GM19043 (cell line): Measurements from ENCODE around the gene NOX3.
"Not testable (repeated sequence)": the region's sequence is repeated elsewhere in the genome, so short reads cannot be mapped to it uniquely, and the experiment has no call there.

ENCODE experiments used
- ATAC-seq: cut with Tn5 transposase; IDR thresholded peaks from one replicate; pipeline ENCODE4 v1.9.1; 2021; ENCODE audit warnings: low read depth; ENCODE audit not compliant: unreplicated experiment

The NOX3 gene, protein sequence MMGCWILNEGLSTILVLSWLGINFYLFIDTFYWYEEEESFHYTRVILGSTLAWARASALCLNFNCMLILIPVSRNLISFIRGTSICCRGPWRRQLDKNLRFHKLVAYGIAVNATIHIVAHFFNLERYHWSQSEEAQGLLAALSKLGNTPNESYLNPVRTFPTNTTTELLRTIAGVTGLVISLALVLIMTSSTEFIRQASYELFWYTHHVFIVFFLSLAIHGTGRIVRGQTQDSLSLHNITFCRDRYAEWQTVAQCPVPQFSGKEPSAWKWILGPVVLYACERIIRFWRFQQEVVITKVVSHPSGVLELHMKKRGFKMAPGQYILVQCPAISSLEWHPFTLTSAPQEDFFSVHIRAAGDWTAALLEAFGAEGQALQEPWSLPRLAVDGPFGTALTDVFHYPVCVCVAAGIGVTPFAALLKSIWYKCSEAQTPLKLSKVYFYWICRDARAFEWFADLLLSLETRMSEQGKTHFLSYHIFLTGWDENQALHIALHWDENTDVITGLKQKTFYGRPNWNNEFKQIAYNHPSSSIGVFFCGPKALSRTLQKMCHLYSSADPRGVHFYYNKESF

DNA sequence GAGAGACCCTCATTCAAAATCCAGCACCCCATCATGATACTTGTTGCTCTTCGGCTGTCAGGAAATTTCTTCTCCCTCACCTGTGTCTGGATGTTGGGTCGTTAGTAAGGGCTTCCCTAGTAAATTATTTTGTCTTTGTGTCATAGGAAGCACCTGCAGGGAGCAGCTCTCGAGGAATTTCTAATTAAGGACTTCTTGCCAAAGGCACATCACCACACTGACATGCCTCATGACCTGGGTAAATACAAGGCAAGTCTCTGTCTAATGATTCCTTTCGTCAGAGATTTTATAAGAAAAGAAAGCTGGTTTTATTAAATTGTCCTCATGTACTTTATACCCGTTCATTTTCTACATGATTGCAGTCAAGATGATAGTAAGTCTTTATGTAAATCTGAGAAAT is at the start of gene NOX3:
Gene NOX3 (minus strand): TSS at position 74 of the 400 bp plus-strand sequence. CDS start 39 bp downstream, at position 35.
- no peak for ATAC-seq

DNA sequence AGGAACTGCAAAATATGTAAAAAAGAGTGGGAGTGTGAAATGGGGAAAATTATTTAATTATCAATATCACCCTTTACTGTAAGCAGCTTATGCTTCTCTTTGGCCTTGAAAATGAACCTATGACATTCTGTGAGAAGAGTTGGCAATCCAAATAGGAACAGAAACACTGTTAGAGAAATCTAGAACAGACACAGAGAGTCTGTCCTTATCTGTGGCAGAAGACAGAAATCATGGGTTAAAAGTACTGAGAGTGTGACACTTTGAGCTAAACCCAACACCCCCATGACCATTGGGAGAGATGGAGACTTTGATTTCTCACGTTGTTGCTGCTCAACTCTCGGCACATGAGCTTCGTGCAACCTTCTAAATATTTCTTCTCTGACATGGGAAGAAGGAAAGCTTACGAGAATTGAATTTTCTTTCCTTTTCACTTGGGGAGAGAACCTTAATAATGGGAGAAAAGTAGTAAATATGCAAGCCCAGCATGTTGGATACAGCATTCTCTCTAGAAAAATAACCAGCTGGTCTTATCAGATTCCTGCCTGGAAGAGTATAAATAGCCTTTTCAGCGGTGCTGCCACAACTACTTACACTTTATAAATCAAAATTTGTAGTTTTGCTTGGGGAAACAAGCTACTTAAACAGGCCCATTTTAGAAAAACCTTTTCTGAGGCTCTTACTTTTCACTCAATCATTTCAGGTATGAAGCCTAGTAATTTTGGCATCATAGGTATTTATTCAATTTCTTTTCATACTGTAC is 49.4 kb upstream of the NOX3 start:
- no peak for ATAC-seq

DNA sequence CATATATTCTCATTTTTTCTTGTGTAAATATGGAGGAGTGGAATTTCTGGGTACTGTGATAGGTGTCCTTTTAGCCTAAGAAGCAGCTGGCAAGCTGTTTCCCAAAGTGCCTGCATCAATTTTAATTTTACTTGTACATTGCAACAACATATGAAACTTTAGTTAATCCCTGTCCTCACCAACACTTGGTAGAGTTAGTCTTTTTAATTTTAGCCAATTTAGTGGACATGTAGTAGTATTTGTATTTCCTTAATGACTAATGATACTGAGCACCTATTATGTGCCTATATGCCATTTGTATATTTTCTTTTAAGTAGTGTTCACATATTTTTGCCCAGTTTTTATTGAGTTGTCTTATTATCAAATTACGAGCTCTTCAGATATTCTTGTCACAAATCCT is 46.8 kb upstream of the NOX3 start:
- ATAC-seq, result no peak

DNA sequence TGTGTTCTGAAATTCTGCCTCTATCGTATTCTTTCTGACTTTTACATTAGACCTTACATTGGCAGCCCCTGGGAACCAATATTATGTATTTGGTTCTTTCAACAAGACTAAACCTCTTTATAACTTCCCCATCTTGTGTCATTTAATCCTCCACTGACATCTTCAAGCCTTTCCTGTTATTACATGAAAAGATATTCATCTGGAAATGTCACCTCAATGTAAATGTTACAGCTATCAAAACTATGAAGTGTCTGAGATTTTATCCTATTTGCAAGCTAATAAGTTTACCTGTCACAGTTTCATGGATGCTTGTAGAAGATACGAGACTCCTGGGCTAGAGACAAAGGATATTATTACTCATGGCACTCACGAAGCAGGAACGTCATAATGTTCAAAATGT is 43.9 kb upstream of the NOX3 start:
- no peak for ATAC-seq

DNA sequence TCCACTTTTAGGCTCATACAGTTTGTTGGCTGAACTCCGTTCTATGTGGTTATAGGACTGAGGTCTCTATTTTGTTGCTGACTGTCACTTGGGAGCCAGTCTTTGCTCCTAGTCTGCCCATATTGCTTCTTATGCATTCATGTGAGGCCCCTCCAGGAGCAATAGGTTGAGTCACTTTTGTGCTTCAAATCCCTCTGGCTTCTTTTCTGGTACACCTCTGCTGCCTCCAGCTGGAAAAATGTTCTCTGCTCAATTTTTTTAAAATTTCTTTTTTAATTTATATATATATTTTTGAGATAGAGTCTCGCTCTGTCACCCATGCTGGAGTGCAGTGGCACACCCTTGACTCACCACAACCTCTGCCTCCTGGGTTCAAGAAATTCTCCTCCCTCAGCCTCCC is 42.7 kb upstream of the NOX3 start:
- no peak for ATAC-seq

DNA sequence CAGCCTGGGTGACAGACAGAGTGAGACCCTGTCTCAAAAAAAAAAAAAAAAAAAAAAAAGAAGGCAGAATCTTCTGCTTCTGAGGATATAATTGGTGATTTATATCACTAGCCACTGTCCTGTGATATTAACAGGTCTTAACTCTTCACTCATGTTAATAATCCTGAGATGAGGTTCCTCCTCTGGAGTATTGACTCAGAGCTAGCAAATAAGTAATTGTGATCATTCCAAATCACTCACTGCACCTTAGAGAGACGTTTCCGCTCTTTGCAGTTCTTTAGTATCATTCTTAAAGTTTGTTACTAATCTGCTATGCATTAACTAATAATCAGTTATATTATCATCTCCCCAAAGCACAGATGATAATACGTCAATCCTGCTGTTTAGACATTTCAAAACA is 41.6 kb upstream of the NOX3 start:
- ATAC-seq, result no peak

DNA sequence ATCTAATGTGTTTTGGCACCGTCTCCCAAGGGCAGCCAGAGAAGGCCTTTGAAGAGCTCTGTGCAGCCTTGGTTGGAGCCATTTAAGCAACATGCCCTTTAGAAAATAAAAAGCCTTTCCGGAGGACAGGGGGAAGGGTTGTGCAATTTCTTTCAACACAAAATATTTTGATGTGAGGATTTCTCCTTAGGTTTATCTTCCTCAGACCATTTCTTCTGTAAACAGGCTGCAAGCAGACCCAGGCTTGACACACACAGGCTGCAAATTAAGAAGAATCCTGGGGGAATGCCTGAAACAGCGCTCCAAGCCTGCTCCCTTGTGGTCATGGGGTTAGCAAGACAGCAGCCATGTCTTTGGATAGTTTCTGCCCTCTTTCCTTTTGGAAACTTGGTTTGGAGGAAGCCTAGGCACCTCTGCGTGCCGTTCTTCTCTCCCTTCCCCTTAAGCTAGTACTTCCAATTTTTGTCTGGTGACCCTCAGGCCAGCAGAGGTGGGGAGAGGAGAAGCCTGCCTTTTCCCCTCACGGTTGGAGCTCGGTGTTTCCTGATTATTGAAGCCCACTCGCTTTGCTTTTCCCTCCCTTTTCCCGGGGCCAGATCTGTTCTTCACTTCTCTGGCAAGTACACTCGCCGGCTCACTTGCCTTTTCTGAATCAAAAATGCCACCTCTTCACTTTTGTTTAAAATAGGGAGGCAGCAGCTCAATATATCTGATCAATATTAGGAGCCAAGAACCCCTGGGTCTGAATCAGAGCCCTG is 39.6 kb upstream of the NOX3 start:
- ATAC-seq, result no peak

DNA sequence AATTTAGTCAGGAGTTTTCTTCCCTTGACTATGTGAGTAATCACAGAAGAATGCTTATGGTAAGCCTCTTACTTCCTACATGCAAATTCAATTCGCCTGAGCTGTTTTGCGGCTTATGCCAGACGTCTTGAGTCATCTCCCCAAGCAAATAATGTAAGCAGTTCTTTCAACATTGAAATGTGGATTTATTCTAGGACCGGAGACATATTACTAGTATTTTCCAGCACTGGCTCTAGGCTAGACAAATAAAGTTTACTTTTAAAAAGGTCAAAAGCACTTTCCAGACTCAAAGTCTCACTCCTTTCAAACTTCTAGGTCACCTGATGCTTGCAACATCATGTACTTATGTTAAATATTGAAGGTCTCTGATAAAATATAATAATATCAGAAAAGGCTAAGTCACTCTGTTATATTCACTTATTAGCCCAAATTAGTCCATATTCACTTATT is 38.1 kb upstream of the NOX3 start:
- ATAC-seq, result peak; percentile 86

DNA sequence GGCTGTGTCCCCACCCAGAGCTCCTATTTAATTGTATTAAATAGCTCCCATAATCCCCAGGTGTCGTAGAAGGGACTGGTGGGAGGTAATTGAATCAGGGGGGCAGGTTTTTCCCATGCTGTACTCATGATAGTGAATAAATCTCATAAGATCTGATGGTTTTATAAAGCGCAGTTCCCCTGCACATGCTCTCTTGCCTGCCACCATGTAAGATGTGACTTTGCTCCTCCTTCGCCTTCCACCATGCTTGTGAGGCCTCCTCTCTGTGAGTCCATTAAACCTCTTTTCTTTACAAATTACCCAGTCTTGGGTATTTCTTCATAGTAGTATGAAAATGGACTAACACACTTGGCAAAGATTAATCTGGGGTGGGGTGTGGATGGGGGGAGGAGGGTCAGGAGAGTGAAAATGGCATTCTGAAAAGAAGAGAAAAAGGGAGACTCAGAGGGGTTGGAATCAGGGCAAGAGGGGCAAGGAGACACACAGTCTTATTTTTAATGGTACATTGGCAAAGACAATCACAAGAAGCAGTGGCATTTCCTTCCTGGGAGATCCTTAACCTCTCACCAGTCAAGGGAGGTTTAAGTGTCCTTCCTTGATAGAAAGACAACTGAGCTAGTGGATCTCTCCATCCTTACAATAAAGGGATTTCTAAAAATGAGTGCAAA is 37.5 kb upstream of the NOX3 start:
- peak; percentile 22 for ATAC-seq

DNA sequence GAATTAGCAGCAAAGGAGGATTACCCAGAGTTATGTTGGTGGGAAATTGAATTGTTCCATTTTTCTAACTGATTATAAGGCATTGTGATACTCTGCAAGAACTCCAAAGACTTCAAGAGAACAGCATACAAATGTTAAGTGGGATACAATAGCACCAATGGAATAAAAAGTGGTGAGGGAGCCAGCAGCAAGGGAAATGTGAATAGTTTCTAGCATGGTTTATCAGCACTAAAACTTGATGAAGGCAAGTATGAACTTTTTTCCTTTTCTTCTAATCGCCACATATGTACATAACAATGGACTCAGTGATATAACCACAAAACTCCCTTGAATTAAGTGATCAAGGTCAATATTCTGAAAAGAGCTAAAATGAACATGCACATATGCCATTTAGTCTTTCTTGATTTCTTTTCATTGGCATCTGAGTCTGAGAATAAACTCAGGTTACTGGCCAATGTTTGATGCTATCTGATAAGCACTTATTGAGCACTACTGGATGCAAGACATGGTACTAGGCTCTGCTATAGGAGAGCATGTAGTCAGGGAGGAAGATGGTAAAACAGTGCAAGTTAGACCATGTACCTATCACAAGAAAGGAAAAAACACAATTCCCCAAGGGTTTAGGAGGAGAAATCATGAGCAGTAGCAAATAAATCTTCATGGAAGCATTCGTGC is 36.6 kb upstream of the NOX3 start:
- ATAC-seq, result no peak

DNA sequence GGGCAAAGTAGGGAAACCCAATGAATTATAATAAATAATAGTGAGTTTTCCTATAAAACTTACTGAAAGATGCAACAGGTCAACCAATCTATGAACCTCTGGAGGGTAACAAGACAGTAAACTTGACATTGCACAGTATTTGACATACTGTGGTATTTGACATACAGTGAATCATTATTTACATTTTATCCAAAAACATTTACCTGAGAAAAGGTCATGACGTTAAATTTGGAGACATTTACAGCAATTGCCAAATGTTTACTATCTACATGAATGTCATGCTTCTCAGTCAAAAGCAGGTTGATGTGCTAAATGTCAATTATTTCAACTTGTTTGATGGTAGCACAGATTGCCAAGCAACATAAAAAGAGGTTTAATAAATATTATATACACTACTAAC is 35.8 kb upstream of the NOX3 start:
- no peak for ATAC-seq

DNA sequence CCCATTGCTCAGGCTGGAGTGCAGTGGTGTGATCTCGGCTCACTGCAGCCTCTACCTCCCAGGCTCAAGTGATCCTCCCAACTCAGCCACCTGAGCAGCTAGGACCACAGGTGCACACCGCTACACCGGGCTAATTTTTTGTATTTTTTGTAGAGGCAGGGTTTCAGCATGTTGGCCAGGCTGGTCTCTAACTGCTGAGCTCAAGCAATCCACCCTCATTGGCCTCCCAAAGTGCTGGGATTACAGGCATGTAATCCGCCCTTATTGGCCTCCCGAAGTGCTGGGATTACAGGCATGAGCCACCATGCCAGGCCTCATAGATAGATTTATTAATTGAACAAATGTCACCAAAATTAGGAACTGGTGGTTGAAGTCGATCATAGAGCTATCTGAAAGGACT is 32.6 kb upstream of the NOX3 start:
- not testable (repeated sequence) for ATAC-seq

DNA sequence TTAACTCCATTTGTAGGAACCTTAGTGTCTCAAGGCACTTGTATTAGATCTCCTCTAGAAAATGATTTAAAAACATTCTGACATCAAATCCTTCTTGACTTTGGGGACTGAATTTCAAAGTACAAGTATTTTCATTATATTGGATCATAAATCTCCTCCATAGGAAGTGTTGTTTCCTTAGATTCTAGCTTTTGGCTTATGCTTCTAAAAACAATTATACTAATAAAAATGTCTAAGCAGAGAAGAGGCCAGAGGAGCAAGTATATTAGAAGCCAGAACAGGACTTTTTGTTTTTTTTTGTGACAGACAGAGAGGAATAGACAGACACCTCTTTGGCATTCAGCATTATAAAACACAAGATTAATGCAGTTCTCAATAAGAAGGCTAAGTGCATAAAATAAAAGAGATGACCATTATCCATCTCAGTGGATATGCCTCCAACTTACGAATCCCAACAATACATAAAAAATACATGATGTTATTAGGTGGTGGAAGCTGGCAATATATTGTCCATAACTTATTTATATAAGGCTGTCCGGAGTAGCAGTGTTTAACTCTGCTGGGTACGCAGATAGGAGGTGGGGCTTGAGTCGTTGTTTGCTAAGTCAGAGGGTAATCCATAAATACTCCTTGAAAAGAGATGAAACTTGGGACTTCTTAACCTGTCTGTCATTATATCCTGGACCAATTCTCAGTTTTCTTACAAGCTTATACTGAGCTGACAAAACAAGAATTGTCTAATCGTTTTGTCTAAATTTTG is 31.9 kb upstream of the NOX3 start:
- no peak for ATAC-seq

DNA sequence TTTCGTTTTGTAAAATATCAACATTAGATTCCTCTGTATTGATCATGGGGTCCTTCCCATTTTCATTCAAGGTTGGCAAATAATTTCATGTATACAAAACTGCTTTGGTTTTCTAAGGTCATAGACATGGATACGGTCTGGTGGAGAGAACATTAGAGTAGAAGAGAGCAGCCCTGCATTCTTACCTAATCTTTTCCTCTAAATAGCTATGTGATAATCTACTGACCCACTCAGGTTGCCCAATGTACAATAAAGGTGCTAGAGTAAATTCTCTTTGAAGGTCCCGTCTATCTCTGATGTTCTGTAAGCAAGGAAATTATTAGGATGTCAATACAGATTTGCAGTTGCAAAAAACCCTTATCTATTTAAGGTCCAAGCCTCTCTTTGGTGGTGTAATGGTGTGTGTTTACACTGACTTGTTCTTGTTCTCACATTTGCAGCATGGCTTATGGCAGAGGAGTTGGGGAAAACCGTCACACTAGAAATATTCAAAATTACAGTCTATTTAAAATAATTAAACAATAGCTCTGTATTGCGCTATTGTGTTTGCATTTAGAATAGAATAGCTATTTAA is 31.2 kb upstream of the NOX3 start:
- no peak for ATAC-seq

DNA sequence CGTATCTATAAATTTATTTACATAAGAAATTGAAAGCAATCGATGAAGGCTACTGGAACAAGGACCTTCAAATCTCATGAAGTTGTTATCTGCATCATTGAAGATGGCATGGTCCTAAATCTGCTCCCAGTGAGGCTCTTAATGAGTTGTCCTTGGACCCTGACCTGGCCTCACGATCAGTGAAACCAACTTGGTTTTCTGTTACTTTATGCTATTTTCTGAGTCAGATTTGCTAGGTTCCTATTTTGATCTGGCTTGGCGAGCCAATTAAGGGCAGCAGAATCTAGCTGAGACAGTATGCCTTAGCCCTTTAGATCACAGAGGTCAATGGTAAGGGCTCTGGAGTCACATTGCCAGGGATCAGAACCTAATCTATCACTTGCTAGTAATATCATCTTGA is 30.1 kb upstream of the NOX3 start:
- no peak for ATAC-seq

DNA sequence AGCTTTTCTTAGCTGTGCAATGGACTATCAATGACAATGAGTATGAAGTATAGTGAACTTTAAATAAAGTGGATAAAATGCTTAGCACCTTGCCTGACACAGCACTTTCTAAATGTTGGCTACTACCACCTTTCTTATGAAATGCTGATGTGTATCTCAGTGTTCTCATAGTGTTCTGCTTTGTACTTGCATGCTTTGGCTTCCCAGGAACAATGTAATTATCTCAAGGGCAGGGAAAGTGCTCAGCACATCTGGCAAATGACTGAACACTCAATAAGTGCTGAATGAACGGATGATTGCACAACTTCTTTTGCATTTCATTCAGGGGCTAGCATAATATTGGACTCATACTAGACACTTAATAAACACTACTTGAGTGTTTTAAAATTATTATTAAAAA is 28.2 kb upstream of the NOX3 start:
- no peak for ATAC-seq

DNA sequence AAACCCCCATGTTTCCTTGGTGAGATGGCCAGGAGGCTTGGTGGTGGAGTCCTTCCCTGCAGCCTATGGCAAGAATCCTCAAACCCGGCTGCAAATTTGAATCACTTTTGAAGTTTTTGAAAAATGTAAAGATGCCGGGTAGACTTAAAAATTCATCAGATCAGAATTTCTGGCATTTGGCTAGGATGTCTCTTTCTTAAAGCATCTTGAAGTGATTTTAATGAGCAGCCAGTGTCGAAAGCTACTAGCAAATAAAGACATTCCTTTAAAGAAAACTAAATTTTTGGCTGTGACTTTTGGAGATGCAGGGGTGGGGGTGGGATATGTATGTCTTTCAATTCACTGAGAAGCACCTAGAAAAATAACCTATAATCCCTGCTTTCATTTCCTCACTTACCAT is 25.6 kb upstream of the NOX3 start:
- ATAC-seq, result no peak

DNA sequence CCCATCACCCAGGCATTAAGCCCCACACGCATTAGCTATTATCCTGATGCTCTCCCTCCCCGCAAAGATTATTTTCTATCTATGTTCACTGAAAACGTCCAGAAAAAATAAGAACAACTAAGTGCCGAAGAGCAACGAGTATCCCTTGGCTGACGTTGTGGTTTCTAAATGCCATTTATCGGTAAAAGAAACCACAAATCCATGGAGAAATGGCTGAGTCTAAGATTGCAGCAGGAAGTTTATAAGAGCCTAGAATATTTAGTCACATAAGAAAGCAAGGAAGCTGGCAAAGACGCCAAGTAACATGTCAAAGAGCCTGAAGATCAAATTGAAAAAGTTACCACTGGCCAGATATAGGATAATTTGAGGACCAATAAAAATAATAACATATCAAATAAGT is 18.1 kb upstream of the NOX3 start:
- ATAC-seq, result no peak

DNA sequence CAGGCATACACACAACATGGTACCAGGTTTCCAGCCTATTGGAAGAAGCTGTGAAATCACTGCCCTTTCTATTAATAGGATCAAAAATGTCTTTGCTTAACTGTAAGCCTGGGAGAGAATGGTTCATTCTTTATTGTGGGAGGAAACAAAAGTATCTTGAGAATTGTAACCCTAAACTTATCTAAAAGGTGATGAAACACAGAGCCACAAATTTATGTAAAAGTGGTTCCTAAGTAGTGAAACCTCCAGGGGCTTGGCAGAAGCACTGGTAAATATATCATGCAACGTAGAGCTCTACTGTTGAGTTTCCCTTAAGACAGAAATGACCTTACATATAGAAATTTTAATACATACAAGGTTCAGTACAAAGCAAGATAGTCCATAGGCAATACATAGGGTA is 17.2 kb upstream of the NOX3 start:
- ATAC-seq, result no peak
